Activated CD8-positive, alpha-beta memory T cell treated with anti-CD3 and anti-CD28 coated beads, Interleukin-2, amount 50 U/mL, for 4 hours (primary cell): ENCODE data around the gene CEP131.
"Not testable (repeated sequence)": the region's sequence is repeated elsewhere in the genome, so short reads cannot be mapped to it uniquely, and the experiment has no call there.

Experiments
- DNase-seq: peaks from one replicate; pipeline ENCODE4 v3.0.0-alpha.2; 2020

The CEP131 gene

GRCh38 chr17:81238490-81238814 is 15.7 kb upstream of the CEP131 start:
- no peak for DNase-seq

GRCh38 chr17:81237591-81238489 is 15.1 kb upstream of the CEP131 start:
- no peak for DNase-seq

- DNase-seq = no peak
Measured at GRCh38 chr17:81236784-81237183, 14.0 kb upstream of the CEP131 start.

GRCh38 chr17:81235822-81236740 is 13.3 kb upstream of the CEP131 start:
- no peak for DNase-seq

GRCh38 chr17:81234940-81235821 is 12.4 kb upstream of the CEP131 start:
- no peak for DNase-seq

- DNase-seq = no peak
Measured at GRCh38 chr17:81234506-81234855, 11.7 kb upstream of the CEP131 start.

- DNase-seq = no peak
Measured at GRCh38 chr17:81233811-81234505, 11.2 kb upstream of the CEP131 start.

- no peak for DNase-seq
Measured at GRCh38 chr17:81233316-81233715, 10.6 kb upstream of the CEP131 start.

- no peak for DNase-seq
Measured at GRCh38 chr17:81232616-81233241, 10.0 kb upstream of the CEP131 start.

- no peak for DNase-seq
Measured at GRCh38 chr17:81231766-81232581, 9.2 kb upstream of the CEP131 start.

- no peak for DNase-seq
Measured at GRCh38 chr17:81231121-81231645, 8.4 kb upstream of the CEP131 start.

- DNase-seq = no peak
Measured at GRCh38 chr17:81230043-81230820, 7.5 kb upstream of the CEP131 start.

- no peak for DNase-seq
Measured at GRCh38 chr17:81229666-81229920, 6.8 kb upstream of the CEP131 start.

- no peak for DNase-seq
Measured at GRCh38 chr17:81228834-81229665, 6.3 kb upstream of the CEP131 start.

- DNase-seq = no peak
Measured at GRCh38 chr17:81228420-81228819, 5.7 kb upstream of the CEP131 start.

GRCh38 chr17:81227630-81228029 is 4.9 kb upstream of the CEP131 start:
- not testable (repeated sequence) for DNase-seq

GRCh38 chr17:81223762-81224130 is 981 bp upstream of the CEP131 start:
- DNase-seq = no peak

GRCh38 chr17:81222620-81222905 is 202 bp downstream of the CEP131 start:
- no peak for DNase-seq

GRCh38 chr17:81221842-81222619 is 734 bp downstream of the CEP131 start:
- DNase-seq = no peak
